ENCODE results near the gene CXorf38.

DNA sequence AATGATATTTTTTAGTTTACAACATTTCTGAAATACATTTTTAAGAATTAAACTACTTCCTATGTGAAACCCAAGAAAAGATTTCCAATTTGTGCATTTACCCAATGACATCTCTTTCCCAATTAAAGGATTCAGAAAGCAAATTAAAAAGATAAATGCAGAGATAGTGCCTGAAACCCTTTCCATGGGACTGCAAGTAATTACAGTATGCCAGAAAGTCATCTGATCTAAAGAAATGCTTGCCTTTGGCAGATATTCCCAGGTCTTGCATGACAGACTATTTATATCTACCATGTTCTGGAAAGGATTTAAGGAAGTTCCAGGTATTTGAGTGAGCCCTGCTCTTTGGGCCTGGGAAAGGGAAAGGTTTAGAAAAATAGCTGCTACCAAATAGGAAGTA is 41.6 kb upstream of the CXorf38 start:
- TF ChIP-seq TOX (CRISPR knock-in tag; IDR thresholded peaks at IDR 0.05; ENCODE audit: borderline replicate concordance) (no peak), ARNTL (CRISPR knock-in tag; IDR thresholded peaks at IDR 0.05; ENCODE audit: borderline replicate concordance, low read depth) (no peak), RARB (CRISPR knock-in tag; IDR thresholded peaks at IDR 0.05) (no peak), TCF4 (CRISPR knock-in tag; IDR thresholded peaks at IDR 0.05; ENCODE audit: borderline replicate concordance) (no peak), ESRRG (CRISPR knock-in tag; IDR thresholded peaks at IDR 0.05) (no peak), GLIS3 (CRISPR knock-in tag; IDR thresholded peaks at IDR 0.05) (no peak)
- TF ChIP-seq, protein P1, sequence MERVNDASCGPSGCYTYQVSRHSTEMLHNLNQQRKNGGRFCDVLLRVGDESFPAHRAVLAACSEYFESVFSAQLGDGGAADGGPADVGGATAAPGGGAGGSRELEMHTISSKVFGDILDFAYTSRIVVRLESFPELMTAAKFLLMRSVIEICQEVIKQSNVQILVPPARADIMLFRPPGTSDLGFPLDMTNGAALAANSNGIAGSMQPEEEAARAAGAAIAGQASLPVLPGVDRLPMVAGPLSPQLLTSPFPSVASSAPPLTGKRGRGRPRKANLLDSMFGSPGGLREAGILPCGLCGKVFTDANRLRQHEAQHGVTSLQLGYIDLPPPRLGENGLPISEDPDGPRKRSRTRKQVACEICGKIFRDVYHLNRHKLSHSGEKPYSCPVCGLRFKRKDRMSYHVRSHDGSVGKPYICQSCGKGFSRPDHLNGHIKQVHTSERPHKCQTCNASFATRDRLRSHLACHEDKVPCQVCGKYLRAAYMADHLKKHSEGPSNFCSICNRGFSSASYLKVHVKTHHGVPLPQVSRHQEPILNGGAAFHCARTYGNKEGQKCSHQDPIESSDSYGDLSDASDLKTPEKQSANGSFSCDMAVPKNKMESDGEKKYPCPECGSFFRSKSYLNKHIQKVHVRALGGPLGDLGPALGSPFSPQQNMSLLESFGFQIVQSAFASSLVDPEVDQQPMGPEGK (CRISPR knock-in tag; IDR thresholded peaks at IDR 0.05; ENCODE audit: borderline replicate concordance): no peak
- TF ChIP-seq, protein P2, sequence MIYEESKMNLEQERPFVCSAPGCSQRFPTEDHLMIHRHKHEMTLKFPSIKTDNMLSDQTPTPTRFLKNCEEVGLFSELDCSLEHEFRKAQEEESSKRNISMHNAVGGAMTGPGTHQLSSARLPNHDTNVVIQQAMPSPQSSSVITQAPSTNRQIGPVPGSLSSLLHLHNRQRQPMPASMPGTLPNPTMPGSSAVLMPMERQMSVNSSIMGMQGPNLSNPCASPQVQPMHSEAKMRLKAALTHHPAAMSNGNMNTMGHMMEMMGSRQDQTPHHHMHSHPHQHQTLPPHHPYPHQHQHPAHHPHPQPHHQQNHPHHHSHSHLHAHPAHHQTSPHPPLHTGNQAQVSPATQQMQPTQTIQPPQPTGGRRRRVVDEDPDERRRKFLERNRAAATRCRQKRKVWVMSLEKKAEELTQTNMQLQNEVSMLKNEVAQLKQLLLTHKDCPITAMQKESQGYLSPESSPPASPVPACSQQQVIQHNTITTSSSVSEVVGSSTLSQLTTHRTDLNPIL (CRISPR knock-in tag; IDR thresholded peaks at IDR 0.05; ENCODE audit: low read depth): no peak
- TF ChIP-seq, protein P3, sequence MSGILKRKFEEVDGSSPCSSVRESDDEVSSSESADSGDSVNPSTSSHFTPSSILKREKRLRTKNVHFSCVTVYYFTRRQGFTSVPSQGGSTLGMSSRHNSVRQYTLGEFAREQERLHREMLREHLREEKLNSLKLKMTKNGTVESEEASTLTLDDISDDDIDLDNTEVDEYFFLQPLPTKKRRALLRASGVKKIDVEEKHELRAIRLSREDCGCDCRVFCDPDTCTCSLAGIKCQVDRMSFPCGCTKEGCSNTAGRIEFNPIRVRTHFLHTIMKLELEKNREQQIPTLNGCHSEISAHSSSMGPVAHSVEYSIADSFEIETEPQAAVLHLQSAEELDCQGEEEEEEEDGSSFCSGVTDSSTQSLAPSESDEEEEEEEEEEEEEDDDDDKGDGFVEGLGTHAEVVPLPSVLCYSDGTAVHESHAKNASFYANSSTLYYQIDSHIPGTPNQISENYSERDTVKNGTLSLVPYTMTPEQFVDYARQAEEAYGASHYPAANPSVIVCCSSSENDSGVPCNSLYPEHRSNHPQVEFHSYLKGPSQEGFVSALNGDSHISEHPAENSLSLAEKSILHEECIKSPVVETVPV (CRISPR knock-in tag; IDR thresholded peaks at IDR 0.05): no peak
